OCI-LY7 (cell line): Measurements from ENCODE around the gene PFN2.

Source experiments
- CTCF ChIP-seq: fragments of 200-600 bp; sonication (generic); conservative IDR thresholded peaks from 2 replicates; pipeline ENCODE4 v1.5.1; 2014; ENCODE audit warnings: mild to moderate bottlenecking, antibody characterized with exemption, low read length, moderate library complexity, mixed read lengths
- EZH2phosphoT487 ChIP-seq: fragments of 200-600 bp; sonication (generic); IDR thresholded peaks from 2 replicates; pipeline ENCODE4 v1.6.1; 2018; ENCODE audit warnings: low read depth, borderline replicate concordance, mild to moderate bottlenecking, mixed run types, antibody characterized with exemption, low read length, moderate library complexity, mixed read lengths

DNA sequence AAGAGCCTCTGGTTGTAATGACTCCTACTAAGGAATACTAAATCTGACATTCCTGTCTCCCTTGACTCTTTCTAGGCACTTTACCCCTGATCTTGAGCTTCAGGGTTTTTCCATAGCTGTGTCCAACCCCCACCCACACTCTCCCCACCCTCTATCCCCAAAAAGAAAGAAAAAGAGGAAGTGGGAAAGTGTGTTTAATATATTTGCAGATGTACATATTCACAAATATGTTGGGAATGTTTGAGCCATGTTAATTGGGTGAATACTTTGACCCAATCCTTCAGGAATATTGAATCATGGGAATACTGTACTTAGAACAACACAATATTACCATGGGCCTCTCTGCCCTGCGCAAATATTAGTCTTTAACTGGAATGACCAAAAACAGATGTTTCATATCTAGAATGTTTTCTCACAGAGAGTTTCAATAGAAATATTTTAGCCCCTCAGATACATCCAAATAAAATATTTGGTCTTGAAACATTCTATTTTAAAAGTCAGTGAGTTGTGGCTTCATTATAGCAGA, 19.8 kb upstream of the PFN2 start:
- TF ChIP-seq CTCF (no peak), EZH2phosphoT487 (no peak)
